ENCODE measurements around the gene LCE2D.
"Not testable (repeated sequence)": the region's sequence is repeated elsewhere in the genome, so short reads cannot be mapped to it uniquely, and the experiment has no call there.

- not testable (repeated sequence) for TF ChIP-seq RAD21 (IDR thresholded peaks at IDR 0.05; ENCODE audit: low read depth); YY1 (IDR thresholded peaks at IDR 0.05; ENCODE audit: low read depth); EP300 (IDR thresholded peaks at IDR 0.05; ENCODE audit: borderline replicate concordance); NFIC (IDR thresholded peaks at IDR 0.05); TAF1 (IDR thresholded peaks at IDR 0.05; ENCODE audit: low read depth); TCF12 (IDR thresholded peaks at IDR 0.05; ENCODE audit: low read depth); FOXM1 (IDR thresholded peaks at IDR 0.05; ENCODE audit: borderline replicate concordance, low read depth); CEBPB (IDR thresholded peaks at IDR 0.05); TEAD4 (IDR thresholded peaks at IDR 0.05); EGR1 (IDR thresholded peaks at IDR 0.05); ZBTB7A (IDR thresholded peaks at IDR 0.05; ENCODE audit: low read depth); CREB1 (IDR thresholded peaks at IDR 0.05; ENCODE audit: low read depth); USF1 (IDR thresholded peaks at IDR 0.05); REST (IDR thresholded peaks at IDR 0.05; ENCODE audit: low read depth)
Observed at GRCh38 chr1:152674983-152675382, 11.8 kb downstream of the LCE2D start, which contains the start of gene LCE2C.
